ENCODE results near the gene REV1. TPM values are rescaled to one million over a fixed set of nuclear protein-coding genes. Genes with fewer than 3 reads are reported as not detected.
"Not testable (repeated sequence)": the region's sequence is repeated elsewhere in the genome, so short reads cannot be mapped to it uniquely, and the experiment has no call there.

REV1 gene
- total RNA-seq, 4 donors from 2014 or later = 54.7 to 84.4 (median 68.8) TPM

GRCh38 chr2:99480390-99480789, 9.4 kb downstream of the REV1 start:
- Histone ChIP-seq H3K4me3 (replicated peaks in 1 of 3) (no peak overlapping the region), H3K4me1 (peaks cover 12 to 30% of the 10 kb centered on the region in 2 donors), H3K36me3 (no peaks in the 10 kb centered on the region), H3K27me3 (no peaks in the 10 kb centered on the region), H3K9me3 (no peaks in the 10 kb centered on the region), H3K27ac (no peak overlapping the region)
- DNase-seq = no peak
- TF ChIP-seq POLR2A (IDR thresholded peaks at IDR 0.05) (no peak), CTCF (IDR thresholded peaks at IDR 0.05) (no peak)
- WGBS, 2 donors = 71 to 87% methylated on average over 1 of the region's 1 CpG
- intact Hi-C loops (cut with DNase I) = no loop called here

DNA sequence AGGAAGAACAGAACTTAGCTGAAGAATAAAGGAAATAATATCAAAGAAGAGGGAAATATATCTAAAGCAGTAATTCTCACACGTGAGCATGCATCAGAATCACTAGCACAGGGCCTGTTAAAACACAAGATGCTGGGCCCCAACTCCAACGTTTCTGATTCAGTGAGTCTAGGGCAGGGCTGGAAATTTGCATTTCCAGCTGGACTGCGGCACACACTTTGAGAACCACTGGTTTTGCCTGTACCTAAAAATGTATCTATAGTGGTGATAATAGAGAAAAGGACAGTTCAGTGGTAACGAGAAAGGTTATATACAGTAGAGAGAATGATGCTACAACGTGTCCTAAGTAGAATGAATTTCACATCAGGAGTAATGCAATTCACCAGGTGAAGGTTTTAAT, 11.2 kb downstream of the REV1 start:
- TF ChIP-seq POLR2A (IDR thresholded peaks at IDR 0.05) = no peak
- no peak for TF ChIP-seq CTCF (IDR thresholded peaks at IDR 0.05)
- no peak overlapping the region for H3K4me3 ChIP-seq (replicated peaks in 1 of 3)
- H3K9me3 ChIP-seq = no peaks in the 10 kb centered on the region
- no peak for DNase-seq
- H3K27ac ChIP-seq = no peak overlapping the region
- H3K27me3 ChIP-seq = no peaks in the 10 kb centered on the region
- 80 to 81% methylated on average over 5 of the region's 5 CpGs for WGBS, 2 donors
- H3K4me1 ChIP-seq = peaks cover 17 to 29% of the 10 kb centered on the region in 2 donors
- no peaks in the 10 kb centered on the region for H3K36me3 ChIP-seq
- intact Hi-C loops (cut with DNase I) = no loop called here

DNA sequence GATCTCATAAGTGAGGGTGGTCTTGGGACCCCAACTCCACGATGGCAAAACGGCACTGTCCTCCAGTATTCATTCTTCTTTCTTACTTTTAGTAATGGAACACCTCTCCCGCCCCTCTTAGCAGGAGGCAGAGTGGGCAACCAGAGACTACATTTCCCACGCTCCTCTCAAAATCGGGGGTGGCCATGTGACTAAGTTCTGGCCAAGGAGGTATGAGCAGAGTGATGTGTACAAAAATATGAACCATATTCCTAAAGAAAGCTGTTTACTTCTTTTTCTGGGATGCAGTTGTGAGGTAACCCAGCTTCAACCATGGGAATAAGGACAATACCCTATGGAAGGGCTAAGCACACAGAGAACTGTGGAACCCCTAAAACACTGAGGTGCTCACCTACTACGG, 12.8 kb downstream of the REV1 start:
- H3K27me3 ChIP-seq = no peaks in the 10 kb centered on the region
- 92 to 97% methylated on average over 6 of the region's 6 CpGs for WGBS, 2 donors
- DNase-seq = no peak
- H3K27ac ChIP-seq = no peak overlapping the region
- H3K4me3 ChIP-seq (replicated peaks in 1 of 3) = no peak overlapping the region
- no peaks in the 10 kb centered on the region for H3K36me3 ChIP-seq
- intact Hi-C loops (cut with DNase I) = no loop called here
- TF ChIP-seq POLR2A (IDR thresholded peaks at IDR 0.05) (no peak), CTCF (IDR thresholded peaks at IDR 0.05) (no peak)
- H3K9me3 ChIP-seq = no peaks in the 10 kb centered on the region
- H3K4me1 ChIP-seq = peaks cover 20 to 36% of the 10 kb centered on the region in 2 donors

GRCh38 chr2:99476629-99477028, 13.2 kb downstream of the REV1 start:
- Histone ChIP-seq H3K27me3 (no peaks in the 10 kb centered on the region), H3K27ac (no peak overlapping the region), H3K4me1 (peaks cover 20 to 33% of the 10 kb centered on the region in 2 donors), H3K9me3 (no peaks in the 10 kb centered on the region), H3K36me3 (no peaks in the 10 kb centered on the region), H3K4me3 (replicated peaks in 1 of 3) (no peak overlapping the region)
- intact Hi-C loops (cut with DNase I) = no loop called here
- no peak for TF ChIP-seq CTCF (IDR thresholded peaks at IDR 0.05)
- TF ChIP-seq POLR2A (IDR thresholded peaks at IDR 0.05) = no peak
- DNase-seq = no peak
- WGBS, 2 donors = 90 to 92% methylated on average over 3 of the region's 3 CpGs

DNA sequence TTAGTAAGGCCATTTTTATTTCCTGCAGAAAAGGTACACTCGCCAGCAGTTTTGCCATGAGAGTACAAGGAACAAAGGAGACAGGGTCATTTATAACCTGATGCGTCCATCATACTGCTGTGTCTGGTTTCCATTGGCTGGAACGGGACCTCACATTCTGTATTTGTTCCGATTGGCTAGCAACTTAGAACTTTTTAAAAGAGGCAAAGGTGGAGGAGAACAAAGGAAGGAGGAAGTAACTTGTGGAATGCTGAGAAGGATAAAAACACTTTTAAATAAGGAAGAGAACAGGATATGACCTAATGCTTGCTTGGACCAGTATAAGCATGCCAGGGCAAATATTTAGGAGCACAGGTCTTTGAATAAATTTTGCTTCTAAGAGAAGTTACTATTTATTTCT, 14.7 kb downstream of the REV1 start:
- WGBS, 2 donors = 88 to 94% methylated on average over 4 of the region's 4 CpGs
- H3K27ac ChIP-seq; intact Hi-C loops (cut with DNase I); H3K36me3 ChIP-seq; DNase-seq; H3K9me3 ChIP-seq; H3K27me3 ChIP-seq; H3K4me3 ChIP-seq (replicated peaks in 1 of 3): not testable (repeated sequence)
- H3K4me1 ChIP-seq = peaks cover 20 to 31% of the 10 kb centered on the region in 2 donors

All from thyroid gland (tissue), 4 donors.